Natural killer cell treated with Interleukin-12 subunit alpha and Interleukin-12 subunit beta and Interleukin-15 and Interleukin-18, amount 100 ng/mL, for 72 hours (primary cell): Measurements from ENCODE around the gene PLXNA4. TPM values are rescaled to one million over a fixed set of nuclear protein-coding genes. Genes with fewer than 3 reads are reported as not detected.

Source experiments
- ATAC-seq, 2 donors: fragments of 150-1000 bp; cut with Tn5 transposase in 1 of 2; sonication (Bioruptor Pico), chemical (Tn5 transposase) in 1 of 2; 2 replicates each; pipeline ENCODE4 v1.10.0; 2021
- DNase-seq: peaks from one replicate; pipeline ENCODE4 v3.0.0; 2022; ENCODE audit warnings: low spot score
- H3K27ac Mint-ChIP-seq, 2 donors: 1 replicate in 1 of 2; 2 replicates in 1 of 2; pipeline ENCODE4 v1.8.0; 2022; ENCODE audit warnings: mixed read lengths in 2 of 2, mild to moderate bottlenecking in 1 of 2, moderate library complexity in 1 of 2
- H3K27me3 Mint-ChIP-seq, 2 donors: 1 replicate in 1 of 2; 2 replicates in 1 of 2; pipeline ENCODE4 v1.8.0; 2022; ENCODE audit warnings: mixed read lengths in 2 of 2
- H3K36me3 Mint-ChIP-seq: one replicate; pipeline ENCODE4 v1.8.0; 2022; ENCODE audit warnings: mixed read lengths
- H3K4me1 Mint-ChIP-seq, 2 donors: 1 replicate in 1 of 2; 2 replicates in 1 of 2; pipeline ENCODE4 v1.8.0; 2022; ENCODE audit warnings: low read depth in 2 of 2, mixed read lengths in 2 of 2, mild to moderate bottlenecking in 1 of 2
- H3K4me3 Mint-ChIP-seq: one replicate; pipeline ENCODE4 v1.8.0; 2022; ENCODE audit warnings: mixed read lengths
- H3K9me3 Mint-ChIP-seq: 2 replicates; pipeline ENCODE4 v1.8.0; 2022; ENCODE audit warnings: mixed read lengths
- total RNA-seq, 2 donors: library from RNA; stranded (reverse); gene quantifications; one replicate each; pipeline ENCODE4 v1.2.3, GENCODE V29; 2022

Gene PLXNA4
- total RNA-seq, 2 donors from 2014 or later, result 0.14 to 0.21 TPM

- DNase-seq, result no peak
- no peak overlapping the region for H3K27ac Mint-ChIP-seq
- no peaks in the 10 kb centered on the region for H3K9me3 Mint-ChIP-seq
- peaks cover 0 to 4% of the 10 kb centered on the region in 2 donors for H3K27me3 Mint-ChIP-seq
- H3K4me1 Mint-ChIP-seq, result peaks cover 6 to 17% of the 10 kb centered on the region in 2 donors
- H3K36me3 Mint-ChIP-seq, result no peaks in the 10 kb centered on the region
- H3K4me3 Mint-ChIP-seq, result no peak overlapping the region
- no peak for ATAC-seq
Observed at GRCh38 chr7:132528695-132529094, 47.6 kb downstream of the PLXNA4 start.

GRCh38 chr7:132527467-132528410 lies 48.5 kb downstream of the PLXNA4 start:
- Mint-ChIP-seq H3K27ac (no peak overlapping the region), H3K4me3 (no peak overlapping the region), H3K4me1 (peaks cover 6 to 14% of the 10 kb centered on the region in 2 donors), H3K36me3 (no peaks in the 10 kb centered on the region), H3K9me3 (no peaks in the 10 kb centered on the region), H3K27me3 (peaks cover 0 to 4% of the 10 kb centered on the region in 2 donors)
- DNase-seq (no peak), ATAC-seq (no peak)

GRCh38 chr7:132526111-132526740 lies 50.0 kb downstream of the PLXNA4 start:
- peaks cover 0 to 4% of the 10 kb centered on the region in 2 donors for H3K27me3 Mint-ChIP-seq
- ATAC-seq (peak in 1 of 2 donors; percentile 44), DNase-seq (peak; percentile 49)
- H3K36me3 Mint-ChIP-seq, result no peaks in the 10 kb centered on the region
- H3K27ac Mint-ChIP-seq, result no peak overlapping the region
- H3K4me3 Mint-ChIP-seq, result no peak overlapping the region
- no peaks in the 10 kb centered on the region for H3K9me3 Mint-ChIP-seq
- H3K4me1 Mint-ChIP-seq, result peaks cover 6 to 11% of the 10 kb centered on the region in 2 donors

GRCh38 chr7:132521423-132521822 lies 54.8 kb downstream of the PLXNA4 start:
- no peak for DNase-seq
- Mint-ChIP-seq H3K9me3 (no peaks in the 10 kb centered on the region), H3K36me3 (no peaks in the 10 kb centered on the region), H3K27me3 (no peaks in the 10 kb centered on the region), H3K4me1 (peaks cover 17 to 28% of the 10 kb centered on the region in 2 donors), H3K27ac (no peak overlapping the region), H3K4me3 (no peak overlapping the region)
- no peak for ATAC-seq

- no peaks in the 10 kb centered on the region for H3K27me3 Mint-ChIP-seq
- ATAC-seq, result no peak
- H3K9me3 Mint-ChIP-seq, result no peaks in the 10 kb centered on the region
- H3K4me1 Mint-ChIP-seq, result peaks cover 13 to 28% of the 10 kb centered on the region in 2 donors
- H3K27ac Mint-ChIP-seq, result no peak overlapping the region
- DNase-seq, result peak; percentile 55
- no peak overlapping the region for H3K4me3 Mint-ChIP-seq
- no peaks in the 10 kb centered on the region for H3K36me3 Mint-ChIP-seq
Observed at GRCh38 chr7:132520591-132521280, 55.5 kb downstream of the PLXNA4 start.

- Mint-ChIP-seq H3K27ac (no peak overlapping the region), H3K27me3 (no peaks in the 10 kb centered on the region), H3K4me1 (peaks cover 13 to 28% of the 10 kb centered on the region in 2 donors), H3K4me3 (no peak overlapping the region), H3K36me3 (no peaks in the 10 kb centered on the region), H3K9me3 (no peaks in the 10 kb centered on the region)
- peak in 1 of 2 donors; percentile 61 for ATAC-seq
- DNase-seq, result peak; percentile 56
Observed at GRCh38 chr7:132519936-132520335, 56.3 kb downstream of the PLXNA4 start.

GRCh38 chr7:132518839-132519173 lies 57.5 kb downstream of the PLXNA4 start:
- Mint-ChIP-seq H3K4me3 (no peak overlapping the region), H3K36me3 (no peaks in the 10 kb centered on the region), H3K27me3 (no peaks in the 10 kb centered on the region), H3K27ac (no peak overlapping the region), H3K9me3 (no peaks in the 10 kb centered on the region), H3K4me1 (peaks cover 13 to 28% of the 10 kb centered on the region in 2 donors)
- no peak for ATAC-seq
- DNase-seq, result peak; percentile 6

- no peak for ATAC-seq
- H3K9me3 Mint-ChIP-seq, result no peaks in the 10 kb centered on the region
- no peak overlapping the region for H3K4me3 Mint-ChIP-seq
- H3K27me3 Mint-ChIP-seq, result no peaks in the 10 kb centered on the region
- DNase-seq, result peak; percentile 39
- H3K27ac Mint-ChIP-seq, result no peak overlapping the region
- H3K36me3 Mint-ChIP-seq, result no peaks in the 10 kb centered on the region
- peaks cover 13 to 28% of the 10 kb centered on the region in 2 donors for H3K4me1 Mint-ChIP-seq
Observed at GRCh38 chr7:132518102-132518838, 58.0 kb downstream of the PLXNA4 start.

- no peaks in the 10 kb centered on the region for H3K9me3 Mint-ChIP-seq
- H3K27ac Mint-ChIP-seq, result no peak overlapping the region
- H3K4me3 Mint-ChIP-seq, result no peak overlapping the region
- peaks cover 13 to 26% of the 10 kb centered on the region in 2 donors for H3K4me1 Mint-ChIP-seq
- H3K27me3 Mint-ChIP-seq, result no peaks in the 10 kb centered on the region
- ATAC-seq, result no peak
- DNase-seq, result no peak
- H3K36me3 Mint-ChIP-seq, result no peaks in the 10 kb centered on the region
Observed at GRCh38 chr7:132516042-132516840, 60.0 kb downstream of the PLXNA4 start.

- Mint-ChIP-seq H3K4me1 (peaks cover 16 to 29% of the 10 kb centered on the region in 2 donors), H3K27ac (no peak overlapping the region), H3K27me3 (no peaks in the 10 kb centered on the region), H3K4me3 (no peak overlapping the region), H3K36me3 (no peaks in the 10 kb centered on the region), H3K9me3 (no peaks in the 10 kb centered on the region)
- DNase-seq (no peak), ATAC-seq (no peak)
Observed at GRCh38 chr7:132515181-132515580, 61.1 kb downstream of the PLXNA4 start.

- DNase-seq (no peak), ATAC-seq (no peak)
- no peaks in the 10 kb centered on the region for H3K27me3 Mint-ChIP-seq
- H3K9me3 Mint-ChIP-seq, result no peaks in the 10 kb centered on the region
- peaks cover 18 to 29% of the 10 kb centered on the region in 2 donors for H3K4me1 Mint-ChIP-seq
- H3K27ac Mint-ChIP-seq, result no peak overlapping the region
- H3K4me3 Mint-ChIP-seq, result no peak overlapping the region
- no peaks in the 10 kb centered on the region for H3K36me3 Mint-ChIP-seq
Observed at GRCh38 chr7:132514430-132514829, 61.8 kb downstream of the PLXNA4 start.

GRCh38 chr7:132511921-132512320 lies 64.3 kb downstream of the PLXNA4 start:
- Mint-ChIP-seq H3K4me1 (peaks cover 15 to 29% of the 10 kb centered on the region in 2 donors), H3K27ac (no peak overlapping the region)
- no peak for ATAC-seq

GRCh38 chr7:132511387-132511786 lies 64.9 kb downstream of the PLXNA4 start:
- H3K4me3 Mint-ChIP-seq, result no peak overlapping the region
- H3K4me1 Mint-ChIP-seq, result peaks cover 15 to 32% of the 10 kb centered on the region in 2 donors
- DNase-seq, result no peak
- ATAC-seq, result no peak
- no peak overlapping the region for H3K27ac Mint-ChIP-seq
- no peaks in the 10 kb centered on the region for H3K27me3 Mint-ChIP-seq
- H3K36me3 Mint-ChIP-seq, result no peaks in the 10 kb centered on the region
- H3K9me3 Mint-ChIP-seq, result no peaks in the 10 kb centered on the region

More at GRCh38 chr7:132511921-132512320, 64.3 kb downstream of the PLXNA4 start:
- no peaks in the 10 kb centered on the region for H3K9me3 Mint-ChIP-seq
- no peaks in the 10 kb centered on the region for H3K27me3 Mint-ChIP-seq
- no peak overlapping the region for H3K4me3 Mint-ChIP-seq
- DNase-seq, result no peak
- no peaks in the 10 kb centered on the region for H3K36me3 Mint-ChIP-seq
